ENCODE results near the gene WDR70.
"Not testable (repeated sequence)": the region's sequence is repeated elsewhere in the genome, so short reads cannot be mapped to it uniquely, and the experiment has no call there.

WDR70 gene

DNA sequence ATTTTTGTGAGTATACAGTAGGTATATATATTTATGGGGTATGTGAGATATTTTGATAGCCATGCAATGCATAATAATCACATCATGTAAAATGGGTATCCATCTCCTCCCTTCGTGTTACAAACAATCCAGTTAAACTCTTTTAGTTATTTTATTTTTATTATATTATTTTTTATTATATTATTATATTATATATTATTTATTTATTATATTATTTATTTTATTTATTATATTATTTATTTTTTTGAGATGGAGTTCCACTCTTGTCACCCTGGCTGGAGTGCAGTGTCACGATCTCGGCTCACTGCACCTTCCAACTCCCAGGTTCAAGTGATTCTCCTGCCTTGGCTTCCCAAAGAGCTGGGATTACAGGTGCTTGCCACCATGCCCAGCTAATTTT is 138.6 kb downstream of the WDR70 start:
- no peak for DNase-seq (ENCODE audit: low read depth)

DNA sequence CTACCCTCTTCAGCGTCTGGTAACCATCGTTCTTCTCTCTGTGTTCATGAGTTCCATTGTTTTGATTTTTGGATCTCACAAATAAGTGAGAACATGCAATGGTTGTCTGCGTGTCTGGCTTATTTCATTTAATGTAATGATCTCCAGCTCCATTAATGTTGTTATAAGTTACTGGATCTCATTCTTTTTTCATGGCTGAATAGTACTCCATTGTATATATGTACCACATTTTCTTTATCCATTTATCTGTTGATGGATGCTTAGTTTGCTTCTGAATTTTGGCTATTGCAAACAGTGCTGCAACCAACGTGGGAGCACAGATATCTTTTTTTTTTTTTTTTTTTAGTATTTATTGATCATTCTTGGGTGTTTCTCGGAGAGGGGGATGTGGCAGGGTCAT is 139.2 kb downstream of the WDR70 start:
- DNase-seq (ENCODE audit: low read depth), result not testable (repeated sequence)

GRCh38 chr5:37519304-37519703 is 140.2 kb downstream of the WDR70 start:
- DNase-seq (ENCODE audit: low read depth), result no peak

- no peak for DNase-seq (ENCODE audit: low read depth)
These were observed 140.7 kb downstream of the WDR70 start for GRCh38 chr5:37519807-37520206.

DNA sequence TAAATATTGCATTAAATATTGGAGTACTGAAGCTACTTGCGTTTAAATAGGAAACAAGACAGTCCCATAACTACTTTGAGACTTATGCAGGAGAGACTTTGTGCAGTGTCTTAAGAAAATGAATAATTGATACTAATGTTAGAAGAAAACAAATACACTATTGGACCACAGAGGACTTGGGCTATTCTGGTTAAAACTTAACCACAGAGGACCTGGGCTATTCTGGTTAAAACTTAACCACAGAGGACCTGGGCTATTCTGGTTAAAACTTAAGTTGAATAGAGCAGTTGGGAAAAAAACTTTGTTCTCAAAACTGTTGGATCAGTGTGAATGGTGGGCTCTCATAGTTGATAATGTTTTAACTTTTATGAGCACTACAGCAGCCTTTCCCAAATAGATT is 141.7 kb downstream of the WDR70 start:
- no peak for DNase-seq (ENCODE audit: low read depth)

GRCh38 chr5:37532976-37533740 is 154.0 kb downstream of the WDR70 start:
- DNase-seq (ENCODE audit: low read depth), result no peak

DNA sequence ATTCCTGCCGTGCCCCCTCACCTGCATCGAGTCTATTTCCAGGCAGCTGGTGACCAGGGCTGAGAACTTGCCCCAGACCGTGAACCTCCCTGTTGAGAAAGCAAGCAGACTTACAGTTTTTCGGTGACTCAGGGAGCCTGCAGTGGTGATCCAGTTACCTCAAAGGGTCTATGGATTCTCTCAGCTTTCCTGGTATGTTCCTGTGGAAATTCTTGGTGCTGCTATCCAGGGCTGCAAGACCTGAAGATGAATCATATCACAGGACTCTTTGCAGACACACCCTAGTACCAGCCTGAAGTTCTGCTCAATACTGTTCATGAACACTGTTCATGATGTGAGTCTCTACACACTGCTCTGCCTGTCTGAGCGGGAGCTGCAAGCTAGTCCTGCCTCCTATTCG is 154.7 kb downstream of the WDR70 start:
- peak; percentile 69 for DNase-seq (ENCODE audit: low read depth)

- DNase-seq (ENCODE audit: low read depth), result no peak
These were observed 160.3 kb downstream of the WDR70 start for GRCh38 chr5:37539459-37539858.

GRCh38 chr5:37543216-37543615 is 164.1 kb downstream of the WDR70 start:
- no peak for DNase-seq (ENCODE audit: low read depth)

- DNase-seq (ENCODE audit: low read depth), result no peak
These were observed 170.3 kb downstream of the WDR70 start for GRCh38 chr5:37549411-37549810.

DNA sequence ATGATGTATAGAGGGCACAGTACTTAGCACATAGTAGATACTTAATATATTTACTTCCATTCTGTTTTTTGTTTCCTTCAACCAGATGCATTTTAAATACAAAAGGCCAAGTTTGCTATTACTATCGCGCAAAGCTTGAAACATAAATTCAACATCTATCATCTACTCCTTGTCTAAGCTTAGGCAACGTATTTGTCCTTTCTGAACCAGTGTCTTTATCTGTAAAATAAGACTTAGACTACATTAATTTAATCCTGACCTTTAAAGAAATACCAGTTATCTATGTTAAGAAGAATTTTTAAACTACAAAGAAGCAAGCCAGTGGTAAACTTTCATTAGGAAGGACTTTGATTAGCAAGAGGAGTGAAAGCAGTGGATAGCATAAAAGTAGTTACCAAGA is 173.0 kb downstream of the WDR70 start:
- no peak for DNase-seq (ENCODE audit: low read depth)

GRCh38 chr5:37552770-37553719 is 173.9 kb downstream of the WDR70 start:
- DNase-seq (ENCODE audit: low read depth), result no peak

GRCh38 chr5:37553720-37554404 is 174.7 kb downstream of the WDR70 start:
- DNase-seq (ENCODE audit: low read depth), result no peak

GRCh38 chr5:37554405-37554739 is 175.3 kb downstream of the WDR70 start:
- DNase-seq (ENCODE audit: low read depth), result no peak

DNA sequence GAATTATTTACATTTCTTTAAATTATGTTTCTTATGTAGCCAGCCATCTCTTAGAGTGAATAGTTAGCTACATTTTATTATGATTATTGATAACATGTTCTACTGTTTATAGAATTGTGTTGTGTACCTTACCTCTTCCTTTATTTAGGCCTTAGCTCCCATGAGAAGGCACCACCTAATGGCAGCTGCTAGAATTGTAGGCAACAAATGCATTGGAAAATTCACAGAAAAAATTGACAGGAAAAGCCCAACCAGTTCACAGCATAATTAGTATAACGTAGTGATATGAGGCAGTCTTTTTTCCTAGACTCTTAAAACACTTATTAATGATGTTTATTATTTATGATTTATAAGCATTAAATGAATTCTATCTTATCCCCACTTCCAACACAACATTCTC is 175.8 kb downstream of the WDR70 start:
- DNase-seq (ENCODE audit: low read depth), result no peak

DNA sequence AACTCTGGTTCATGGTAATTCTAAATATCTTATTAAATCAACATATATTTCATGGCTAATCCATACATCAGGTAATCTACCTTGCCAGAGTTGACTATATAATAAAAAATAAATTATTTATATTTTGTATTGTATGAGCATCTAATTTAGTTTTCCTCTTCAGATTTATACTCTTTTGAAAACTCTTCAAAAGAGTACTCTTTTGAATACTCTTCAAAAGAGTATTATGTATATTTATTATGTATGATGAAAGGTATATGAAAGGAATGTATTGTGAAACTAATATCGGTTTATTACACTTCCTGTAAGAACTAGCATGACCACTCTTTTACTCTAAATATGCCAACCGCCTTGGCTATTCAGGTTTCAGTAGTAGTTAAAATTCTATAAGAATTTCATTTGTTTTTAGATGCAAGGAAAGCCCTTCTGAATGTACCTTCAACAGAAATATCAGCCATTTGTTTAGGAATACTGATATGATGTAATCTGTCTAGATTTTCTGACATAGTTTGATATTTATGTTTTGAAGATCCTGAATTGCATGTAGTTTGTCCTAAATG is 178.7 kb downstream of the WDR70 start:
- no peak for DNase-seq (ENCODE audit: low read depth)

DNA sequence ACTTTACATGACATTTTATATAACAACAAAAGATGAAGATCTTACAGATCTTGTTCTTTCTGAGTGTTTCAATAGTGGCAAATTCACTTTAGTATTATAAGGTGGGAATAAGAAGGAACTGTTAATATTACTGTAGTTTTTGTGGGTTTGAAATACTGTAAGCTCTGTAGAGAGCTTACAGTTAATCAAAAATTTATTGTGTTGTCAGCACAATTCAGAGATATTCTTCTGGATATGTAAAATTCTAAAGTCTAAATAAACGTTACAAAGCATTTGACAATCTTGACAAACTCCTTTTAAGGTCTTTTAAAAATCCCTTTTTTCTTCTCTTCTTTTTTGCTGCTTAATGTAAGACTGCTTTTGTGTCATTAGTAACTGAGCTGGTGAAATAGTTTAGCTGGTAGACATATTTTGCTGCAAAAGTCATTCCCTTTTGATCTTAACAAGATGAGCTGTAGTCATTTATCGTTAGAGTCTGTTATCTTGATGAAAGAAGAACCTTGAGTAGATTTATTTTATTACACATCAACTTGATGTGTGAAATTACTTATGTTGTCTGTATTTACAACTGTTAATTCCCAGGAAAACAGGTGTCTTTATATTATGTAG is 186.0 kb downstream of the WDR70 start:
- DNase-seq (ENCODE audit: low read depth), result no peak

GRCh38 chr5:37567566-37567965 is 188.4 kb downstream of the WDR70 start:
- DNase-seq (ENCODE audit: low read depth), result no peak

- DNase-seq (ENCODE audit: low read depth), result no peak
These were observed 189.1 kb downstream of the WDR70 start for GRCh38 chr5:37568018-37568753.

DNA sequence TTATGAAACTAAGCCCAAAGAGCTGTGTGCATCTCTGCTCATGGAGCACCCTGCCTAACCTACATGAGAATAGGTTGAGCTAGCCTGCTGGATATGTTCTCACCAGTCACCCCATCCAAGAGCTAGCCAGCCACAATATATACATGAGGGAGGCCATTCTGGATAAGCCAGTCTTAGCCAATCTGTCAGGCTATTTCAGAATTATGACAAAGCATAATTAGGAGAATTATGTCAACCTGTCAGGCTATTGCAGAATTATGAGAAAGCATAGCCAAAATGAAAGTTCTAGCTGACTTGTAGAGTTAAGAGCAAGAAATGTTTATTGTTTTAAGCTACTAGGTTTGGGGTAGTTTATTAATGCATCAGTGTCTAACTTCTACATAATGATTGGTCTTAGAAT is 189.8 kb downstream of the WDR70 start:
- DNase-seq (ENCODE audit: low read depth), result no peak

DNA sequence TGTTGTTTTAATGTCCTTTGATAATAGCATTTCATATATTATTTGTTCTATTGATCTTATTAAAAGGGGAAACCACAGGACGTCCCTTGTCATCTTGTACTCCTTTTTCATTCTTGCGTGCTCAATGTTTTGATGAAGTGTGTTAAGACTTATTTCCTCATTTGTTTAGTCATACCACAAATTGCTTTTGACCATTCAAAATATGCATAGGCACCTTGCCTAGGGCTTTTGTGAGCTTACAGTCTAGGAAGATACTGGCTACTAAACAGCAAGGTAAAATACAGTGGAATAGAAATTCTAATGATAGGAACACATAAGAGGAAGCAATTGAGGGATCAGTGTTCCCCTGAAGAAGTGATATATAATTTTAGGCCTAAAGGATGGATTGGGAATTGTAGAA is 190.3 kb downstream of the WDR70 start:
- DNase-seq (ENCODE audit: low read depth), result no peak

Data from HS-5 (cell line).